Hepatocyte (in vitro differentiated cells): ENCODE data around the gene DGKD.
"Not testable (repeated sequence)": the region's sequence is repeated elsewhere in the genome, so short reads cannot be mapped to it uniquely, and the experiment has no call there.

Experiments
- EZH2phosphoT487 ChIP-seq: fragments of 200-600 bp; sonication (generic); IDR thresholded peaks from one replicate; pipeline ENCODE4 v1.6.1; 2018; ENCODE audit warnings: antibody characterized with exemption, mild to moderate bottlenecking, low read depth, moderate library complexity; ENCODE audit not compliant: unreplicated experiment, severe bottlenecking
- TF ChIP-seq, protein P1 (sequence below): fragments of 200-600 bp; sonication (generic); IDR thresholded peaks from 2 replicates; pipeline ENCODE4 v1.5.1; 2016; ENCODE audit warnings: antibody characterized with exemption, mild to moderate bottlenecking; ENCODE audit not compliant: poor library complexity

DNA sequence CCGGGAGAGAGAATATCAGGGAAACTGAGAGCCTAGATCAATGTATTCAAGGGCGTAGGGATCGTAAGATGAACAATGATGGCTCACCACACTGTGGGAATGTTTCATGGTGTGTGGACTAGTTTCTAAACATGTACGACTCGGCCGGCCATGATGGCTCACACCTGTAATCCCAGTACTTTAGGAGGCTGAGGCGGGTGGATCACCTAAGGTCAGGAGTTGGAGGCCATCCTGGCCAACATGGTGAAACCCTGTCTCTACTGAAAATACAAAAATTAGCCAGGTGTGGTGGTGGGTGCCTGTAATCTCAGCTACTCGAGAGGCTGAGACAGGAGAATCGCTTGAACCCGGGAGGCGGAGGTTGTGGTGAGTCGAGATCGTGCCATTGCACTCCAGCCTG is 18.2 kb upstream of the DGKD start:
- TF ChIP-seq, protein P1, sequence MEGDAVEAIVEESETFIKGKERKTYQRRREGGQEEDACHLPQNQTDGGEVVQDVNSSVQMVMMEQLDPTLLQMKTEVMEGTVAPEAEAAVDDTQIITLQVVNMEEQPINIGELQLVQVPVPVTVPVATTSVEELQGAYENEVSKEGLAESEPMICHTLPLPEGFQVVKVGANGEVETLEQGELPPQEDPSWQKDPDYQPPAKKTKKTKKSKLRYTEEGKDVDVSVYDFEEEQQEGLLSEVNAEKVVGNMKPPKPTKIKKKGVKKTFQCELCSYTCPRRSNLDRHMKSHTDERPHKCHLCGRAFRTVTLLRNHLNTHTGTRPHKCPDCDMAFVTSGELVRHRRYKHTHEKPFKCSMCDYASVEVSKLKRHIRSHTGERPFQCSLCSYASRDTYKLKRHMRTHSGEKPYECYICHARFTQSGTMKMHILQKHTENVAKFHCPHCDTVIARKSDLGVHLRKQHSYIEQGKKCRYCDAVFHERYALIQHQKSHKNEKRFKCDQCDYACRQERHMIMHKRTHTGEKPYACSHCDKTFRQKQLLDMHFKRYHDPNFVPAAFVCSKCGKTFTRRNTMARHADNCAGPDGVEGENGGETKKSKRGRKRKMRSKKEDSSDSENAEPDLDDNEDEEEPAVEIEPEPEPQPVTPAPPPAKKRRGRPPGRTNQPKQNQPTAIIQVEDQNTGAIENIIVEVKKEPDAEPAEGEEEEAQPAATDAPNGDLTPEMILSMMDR, result not testable (repeated sequence)
- TF ChIP-seq EZH2phosphoT487, result not testable (repeated sequence)
